HepG2 (cell line): Measurements from ENCODE around the gene NCBP2. TPM values are rescaled to one million over a fixed set of nuclear protein-coding genes. Genes with fewer than 3 reads are reported as not detected.

ENCODE experiments used
- ATAC-seq: fragments of 200-7000 bp; cut with Tn5 transposase; 3 replicates; pipeline ENCODE4 v1.9.1; 2020; ENCODE audit warnings: mild to moderate bottlenecking, moderate library complexity
- BruUV-seq: library from RNA; stranded (reverse); fragments of 400-500 nt; replicated peaks from 2 replicates; lab custom pipeline; 2021; lab: Mats Ljungman, UMichigan
- CTCF ChIA-PET: fragments of 300-600 bp; formaldehyde crosslinking; extraction: SDS; loops from one replicate; lab custom pipeline; 2021; ENCODE audit warnings: low total read pairs, inconsistent platforms, low intra/inter-chr PET ratio; lab: Yijun Ruan, JAX
- POLR2A ChIA-PET: fragments of 350-600 bp; sonication (Branson Sonifier 250); formaldehyde crosslinking; loops from one replicate; lab custom pipeline; 2020; ENCODE audit warnings: antibody characterized with exemption, inconsistent platforms; lab: Yijun Ruan, JAX
- DNase-seq: peaks from one replicate; pipeline ENCODE4 v3.0.0-alpha.2; 2015; ENCODE audit warnings: low spot score
- FAIRE-seq: peaks from 3 replicates; lab custom pipeline; 2011; peaks lifted over from hg19 to GRCh38; lab: Jason Lieb, UNC
- H2AFZ ChIP-seq: one replicate; pipeline ENCODE4 v1.6.1; 2011; ENCODE audit warnings: low read length, inconsistent platforms
- H3K27ac ChIP-seq: fragments of 300-600 bp; 3 replicates; pipeline ENCODE4 v1.8.0; 2011; ENCODE audit warnings: mixed run types, mild to moderate bottlenecking, mixed read lengths, low read length, inconsistent platforms; ENCODE audit not compliant: insufficient read depth; ENCODE audit errors: extremely low read length
- H3K27me3 ChIP-seq, 2 experiments: fragments of 200-600 bp in 1 of 2; 2 replicates in 1 of 2; 3 replicates in 1 of 2; pipeline versions ENCODE4 v1.6.0 to v1.8.0; 2011; ENCODE audit warnings: low read length in 2 of 2, mild to moderate bottlenecking in 2 of 2, moderate library complexity in 2 of 2, inconsistent platforms in 1 of 2; ENCODE audit not compliant: insufficient read depth in 2 of 2, control insufficient read depth in 1 of 2
- H3K36me3 ChIP-seq, 2 experiments: fragments of 200-600 bp in 1 of 2; replicated peaks in 1 of 2; 2 replicates in 1 of 2; 3 replicates in 1 of 2; pipeline versions ENCODE4 v1.5.1 to v1.8.0; 2011; ENCODE audit warnings: low read length in 2 of 2, inconsistent platforms in 1 of 2; ENCODE audit not compliant: insufficient read depth in 2 of 2, control insufficient read depth in 1 of 2
- H3K4me1 ChIP-seq: 2 replicates; pipeline ENCODE4 v1.5.1; 2012; ENCODE audit warnings: low read length, inconsistent platforms; ENCODE audit not compliant: insufficient read depth
- H3K4me2 ChIP-seq: 2 replicates; pipeline ENCODE4 v1.6.0; 2011; ENCODE audit warnings: low read depth, low read length, inconsistent platforms
- H3K4me3 ChIP-seq, 3 experiments: fragments of 200-600 bp in 1 of 3; sonication (generic), shearing (Covaris generic) in 1 of 3; replicated peaks in 1 of 3; 2 replicates each; pipeline ENCODE4 v1.5.1; 2011 to 2016; ENCODE audit warnings: low read length in 3 of 3, inconsistent platforms in 2 of 3, low read depth in 2 of 3, mild to moderate bottlenecking in 2 of 3, control low read depth in 1 of 3, mixed read lengths in 1 of 3; ENCODE audit not compliant: insufficient read depth in 1 of 3
- H3K79me2 ChIP-seq: one replicate; pipeline ENCODE4 v1.6.1; 2011; ENCODE audit warnings: low read length, inconsistent platforms; ENCODE audit not compliant: insufficient read depth
- H3K9ac ChIP-seq: 2 replicates; pipeline ENCODE4 v1.6.0; 2011; ENCODE audit warnings: mild to moderate bottlenecking, low read depth, low read length, inconsistent platforms; ENCODE audit not compliant: insufficient read depth
- H3K9me3 ChIP-seq: 2 replicates; pipeline ENCODE4 v1.5.1; 2012; ENCODE audit warnings: mild to moderate bottlenecking, low read length
- H4K20me1 ChIP-seq: 2 replicates; pipeline ENCODE4 v1.6.0; 2011; ENCODE audit warnings: inconsistent platforms, mild to moderate bottlenecking, low read length, moderate library complexity; ENCODE audit not compliant: insufficient read depth
- MYNN ChIP-seq: sonication (generic); formaldehyde crosslinking; IDR thresholded peaks from 2 replicates; pipeline ENCODE4 v1.4.0; 2020; ENCODE audit warnings: mild to moderate bottlenecking, low read depth, missing genetic modification reagents
- PRMT3 ChIP-seq: sonication (generic); formaldehyde crosslinking; IDR thresholded peaks from 2 replicates; pipeline ENCODE4 v1.8.1; 2022; ENCODE audit warnings: low read depth, mild to moderate bottlenecking, moderate library complexity, missing genetic modification reagents, borderline replicate concordance
- ZMYM3 ChIP-seq: sonication (generic); formaldehyde crosslinking; IDR thresholded peaks from 2 replicates; pipeline ENCODE4 v1.5.1; 2020; ENCODE audit warnings: mild to moderate bottlenecking, missing genetic modification reagents
- ZNF121 ChIP-seq: sonication (generic); formaldehyde crosslinking; IDR thresholded peaks from 2 replicates; pipeline ENCODE4 v1.5.0; 2020; ENCODE audit warnings: mild to moderate bottlenecking, missing genetic modification reagents
- ZNF280B ChIP-seq: sonication (generic); formaldehyde crosslinking; IDR thresholded peaks from 2 replicates; pipeline ENCODE4 v1.5.0; 2020; ENCODE audit warnings: missing genetic modification reagents, mild to moderate bottlenecking, borderline replicate concordance
- ZNF770 ChIP-seq: sonication (generic); formaldehyde crosslinking; IDR thresholded peaks from 2 replicates; pipeline ENCODE4 v1.5.0; 2020; ENCODE audit warnings: mild to moderate bottlenecking, missing genetic modification reagents
- WGBS: methylation state at CpG from one replicate; pipeline ENCODE4 v1.1.6; 2017; ENCODE audit warnings: low lambda C conversion rate; 5-methylcytosine and 5-hydroxymethylcytosine counted together
- in situ Hi-C: cut with HindIII; loops from 2 replicates; pipeline ENCODE4 v1.10.0; 2017; ENCODE audit warnings: low pct_unique_long_range_greater_than_20kb; ENCODE audit not compliant: extremely low pct_ligation_motif_present
- intact Hi-C: fragments of 100-400 bp; cut with micrococcal nuclease; formaldehyde crosslinking; loops from one replicate; pipeline ENCODE4 v1.10.0; 2022; ENCODE audit not compliant: unreplicated experiment
- polyA plus RNA-seq, 8 experiments: library from polyadenylated mRNA; depleted of rRNA in 3 of 8; stranded (reverse) in 7 of 8; unstranded in 1 of 8; fragments of >200 nt; fragmentation: Illumina TruSeq in 4 of 8; extraction: Trizol in 4 of 8; gene quantifications; 2 replicates each; pipeline versions ENCODE4 v1.2.1 to v1.2.3, GENCODE V29; 2011 to 2016; ENCODE audit warnings: low read depth in 4 of 8, missing spikeins in 1 of 8, mixed read lengths in 1 of 8; ENCODE audit not compliant: insufficient read depth in 1 of 8
- total RNA-seq, 5 experiments: library from RNA; depleted of rRNA; stranded (reverse); fragments of >200 nt; fragmentation: Illumina TruSeq; extraction: Trizol; gene quantifications; 2 replicates each; pipeline ENCODE4 v1.2.3, GENCODE V29; 2016; ENCODE audit warnings: low read depth in 1 of 5
- TF ChIP-seq, protein P1 (sequence below): sonication (generic); formaldehyde crosslinking; IDR thresholded peaks from 2 replicates; pipeline ENCODE4 v1.8.0; 2022; ENCODE audit warnings: mild to moderate bottlenecking, missing genetic modification reagents; ENCODE audit not compliant: insufficient replicate concordance

The NCBP2 gene
- total and polyA plus RNA-seq, 2 of the 13 experiments (the other 11 are each of a cell fraction or from before 2014, with no cell fraction given) = 58.7 to 95.5 TPM

- ATAC-seq = no peak
- no peak for DNase-seq
- POLR2A ChIA-PET = no interaction called here
Measured at GRCh38 chr3:196954832-196955231, 12.5 kb upstream of the NCBP2 start.

More at GRCh38 chr3:196954832-196955231, 12.5 kb upstream of the NCBP2 start:
- no peaks in the 10 kb centered on the region for H3K27me3 ChIP-seq
- TF ChIP-seq ZNF280B (CRISPR knock-in tag) (no peak), PRMT3 (no peak), ZNF770 (peak; percentile 58), MYNN (no peak), ZNF121 (CRISPR knock-in tag) (peak; percentile 91), ZMYM3 (CRISPR knock-in tag) (peak; percentile 52; the same call in 1 of the 2 replicates)
- TF ChIP-seq, protein P1, sequence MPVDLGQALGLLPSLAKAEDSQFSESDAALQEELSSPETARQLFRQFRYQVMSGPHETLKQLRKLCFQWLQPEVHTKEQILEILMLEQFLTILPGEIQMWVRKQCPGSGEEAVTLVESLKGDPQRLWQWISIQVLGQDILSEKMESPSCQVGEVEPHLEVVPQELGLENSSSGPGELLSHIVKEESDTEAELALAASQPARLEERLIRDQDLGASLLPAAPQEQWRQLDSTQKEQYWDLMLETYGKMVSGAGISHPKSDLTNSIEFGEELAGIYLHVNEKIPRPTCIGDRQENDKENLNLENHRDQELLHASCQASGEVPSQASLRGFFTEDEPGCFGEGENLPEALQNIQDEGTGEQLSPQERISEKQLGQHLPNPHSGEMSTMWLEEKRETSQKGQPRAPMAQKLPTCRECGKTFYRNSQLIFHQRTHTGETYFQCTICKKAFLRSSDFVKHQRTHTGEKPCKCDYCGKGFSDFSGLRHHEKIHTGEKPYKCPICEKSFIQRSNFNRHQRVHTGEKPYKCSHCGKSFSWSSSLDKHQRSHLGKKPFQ (CRISPR knock-in tag) = no peak
- peaks cover 0 to 3% of the 10 kb centered on the region in 2 experiments; a peak in 1 of 5 replicates for H3K36me3 ChIP-seq
- H3K4me2 ChIP-seq = no peak overlapping the region
- H3K4me3 ChIP-seq = no peak overlapping the region
- in situ Hi-C loops (no loop called here), intact Hi-C loops (no loop called here)
- CTCF ChIA-PET = no interaction called here
- no peak overlapping the region for H3K9ac ChIP-seq
- H4K20me1 ChIP-seq = no peaks in the 10 kb centered on the region
- H3K27ac ChIP-seq = no peak overlapping the region
- FAIRE-seq = no peak
- BruUV-seq = no TSS peak
- WGBS = 88% methylated on average over 7 of the region's 7 CpGs
- no peak overlapping the region for H2AFZ ChIP-seq
- no peaks in the 10 kb centered on the region for H3K79me2 ChIP-seq
- peaks cover 38% of the 10 kb centered on the region for H3K4me1 ChIP-seq
- no peaks in the 10 kb centered on the region for H3K9me3 ChIP-seq
